NCI-H146 (cell line): ENCODE measurements around the gene POU6F2.
"Not testable (repeated sequence)": the region's sequence is repeated elsewhere in the genome, so short reads cannot be mapped to it uniquely, and the experiment has no call there.

Experiments used
- DNase-seq: peaks from one replicate; lab custom pipeline; 2025; lab: John Stamatoyannopoulos, UW

The POU6F2 gene

DNA sequence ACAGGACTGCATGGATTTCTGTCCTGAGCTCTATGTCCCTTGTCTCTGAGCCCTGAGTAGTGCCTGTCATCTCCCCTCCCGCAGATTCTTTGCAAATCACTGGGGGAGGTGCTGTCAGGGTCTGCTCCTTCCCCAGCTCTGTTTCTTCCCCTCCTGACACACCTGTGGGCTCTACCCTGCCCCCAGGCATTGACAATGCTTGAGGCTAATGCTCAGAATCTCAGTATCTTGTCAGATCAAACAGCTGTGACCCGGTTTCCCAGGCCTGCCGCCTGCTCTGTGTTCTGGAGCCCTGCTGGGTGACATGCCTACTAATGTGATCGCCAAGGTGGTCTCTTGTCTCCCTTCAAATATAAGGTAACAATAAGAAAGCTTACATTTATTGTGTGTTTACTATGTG is 209.0 kb downstream of the POU6F2 start:
- DNase-seq: no peak

DNA sequence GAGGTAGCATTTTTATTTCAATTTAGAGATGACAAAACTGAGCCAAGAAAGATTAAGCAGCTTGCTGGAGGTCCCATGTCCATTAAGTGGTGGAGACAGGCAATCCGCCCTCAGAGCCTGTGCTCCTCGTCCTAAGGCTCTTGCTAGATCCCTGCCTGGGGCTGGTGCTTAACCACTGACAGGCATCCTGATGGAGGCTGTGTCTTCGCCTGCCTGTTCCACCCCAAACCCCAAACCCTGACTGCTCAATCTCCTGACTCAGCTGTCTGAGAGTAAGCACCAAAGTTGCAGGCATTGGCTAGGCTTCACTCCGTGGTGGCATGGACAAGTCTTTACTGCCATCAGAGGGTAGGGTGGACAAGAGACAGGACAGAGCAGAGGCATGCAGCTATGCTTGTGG is 209.4 kb downstream of the POU6F2 start:
- DNase-seq: no peak

DNA sequence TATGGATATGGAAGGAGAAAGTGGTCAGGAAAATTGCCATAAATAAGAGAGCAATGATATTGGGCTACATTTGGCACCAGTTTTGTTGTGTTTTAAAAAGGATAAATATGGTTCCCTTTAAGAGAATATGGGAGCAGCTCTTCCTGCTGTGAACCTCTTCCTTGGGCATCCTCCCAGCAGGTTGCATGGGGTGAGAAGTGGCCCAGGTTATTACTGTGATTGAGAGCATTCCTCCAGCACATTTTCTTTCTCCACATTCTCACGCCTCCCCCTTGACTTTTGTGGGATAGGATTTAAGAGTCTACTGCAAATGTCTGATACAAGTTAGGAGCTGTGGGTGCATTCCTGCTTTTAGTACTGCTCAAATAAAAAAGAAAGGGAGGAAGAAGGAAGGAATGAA is 214.8 kb downstream of the POU6F2 start:
- DNase-seq: no peak

DNA sequence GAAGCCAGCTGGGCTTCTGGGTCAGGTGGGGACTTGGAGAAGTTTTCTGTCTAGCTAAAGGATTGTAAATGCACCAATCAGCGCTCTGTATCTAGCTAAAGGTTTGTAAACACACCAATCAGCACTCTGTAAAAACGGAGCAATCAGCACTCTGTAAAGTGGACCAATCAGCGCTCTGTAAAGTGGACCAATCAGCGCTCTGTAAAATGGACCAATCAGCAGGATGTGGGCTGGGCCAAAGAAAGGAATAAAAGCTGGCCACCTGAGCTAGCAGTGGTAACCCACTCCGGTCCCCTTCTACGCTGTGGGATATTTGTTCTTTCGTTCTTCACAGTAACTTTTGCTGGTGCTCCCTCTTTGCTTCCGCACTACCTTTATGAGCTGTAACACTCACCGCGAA is 216.7 kb downstream of the POU6F2 start:
- DNase-seq: not testable (repeated sequence)

DNA sequence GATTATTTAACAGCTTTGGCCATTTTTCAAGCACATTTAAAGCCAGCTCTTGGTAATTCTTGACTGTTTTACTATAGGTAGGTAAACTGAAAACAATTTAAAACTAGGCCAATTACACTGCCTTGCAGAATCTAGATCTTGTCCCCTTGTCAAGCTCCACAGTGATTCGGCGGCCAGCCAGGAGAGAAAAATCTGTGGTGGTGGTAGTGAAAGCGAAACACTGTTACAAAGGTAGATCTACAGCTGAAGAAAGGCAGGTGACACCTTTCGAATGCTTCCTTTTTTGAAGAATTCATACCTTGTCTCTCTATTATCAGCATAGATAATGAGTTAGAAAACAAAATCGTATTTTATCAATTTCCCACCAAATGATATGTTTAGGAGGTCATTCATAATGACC is 218.3 kb downstream of the POU6F2 start:
- no peak for DNase-seq

DNA sequence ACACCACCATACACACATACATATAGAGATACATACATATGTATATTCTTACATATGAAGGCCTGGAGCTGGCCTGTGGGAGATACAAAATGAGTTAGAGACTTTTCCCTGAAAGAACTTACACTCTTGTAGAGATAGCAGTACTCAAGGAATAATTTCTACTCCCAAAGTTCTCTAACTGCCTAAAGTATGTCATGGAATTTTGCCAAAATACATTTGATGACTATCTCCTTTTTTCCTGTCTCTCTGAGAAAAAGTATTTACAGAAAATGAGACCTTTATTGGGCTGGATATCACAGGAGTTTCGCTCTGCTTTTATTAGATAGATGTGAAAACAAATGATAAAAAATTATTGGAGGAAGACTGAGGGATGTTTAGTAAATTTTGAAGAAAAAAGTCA is 220.1 kb downstream of the POU6F2 start:
- no peak for DNase-seq

DNA sequence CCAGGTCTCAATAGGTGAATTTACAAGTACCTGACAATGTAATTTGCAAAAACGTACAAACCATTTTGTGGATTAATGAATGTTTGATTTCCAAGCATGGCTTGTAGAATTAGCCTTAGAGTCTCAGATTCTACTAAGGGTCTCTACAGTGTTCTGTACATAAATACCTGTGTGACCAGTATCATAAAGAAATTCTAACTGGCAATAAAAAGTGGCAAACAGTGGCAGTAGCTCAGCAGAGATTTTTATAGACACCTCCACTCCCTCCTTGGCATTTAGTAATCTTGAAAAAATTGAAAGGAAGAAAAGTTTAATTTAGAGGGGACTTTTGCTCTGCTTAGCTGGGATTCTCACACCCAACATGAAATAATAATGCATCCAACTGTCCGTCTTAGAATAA is 220.8 kb downstream of the POU6F2 start:
- DNase-seq: no peak

DNA sequence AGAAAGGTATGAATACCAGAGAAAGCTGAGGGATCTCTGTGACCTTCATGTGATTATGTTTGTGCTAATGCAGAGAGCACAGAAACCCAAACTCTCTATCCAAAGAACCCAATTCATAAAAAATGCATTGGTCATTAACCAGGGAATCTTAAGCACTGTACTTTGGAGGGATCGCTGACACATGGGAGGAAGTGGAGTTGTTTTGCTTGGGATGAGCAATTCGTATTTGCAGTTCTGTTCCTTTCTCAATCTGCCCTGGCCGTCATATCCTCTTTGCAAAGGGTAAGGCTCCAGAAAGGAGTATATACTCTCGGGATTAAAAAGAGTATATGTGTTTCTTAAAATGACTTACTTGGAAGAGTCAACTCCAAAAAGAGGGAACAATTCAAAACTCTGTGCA is 221.3 kb downstream of the POU6F2 start:
- DNase-seq: no peak

DNA sequence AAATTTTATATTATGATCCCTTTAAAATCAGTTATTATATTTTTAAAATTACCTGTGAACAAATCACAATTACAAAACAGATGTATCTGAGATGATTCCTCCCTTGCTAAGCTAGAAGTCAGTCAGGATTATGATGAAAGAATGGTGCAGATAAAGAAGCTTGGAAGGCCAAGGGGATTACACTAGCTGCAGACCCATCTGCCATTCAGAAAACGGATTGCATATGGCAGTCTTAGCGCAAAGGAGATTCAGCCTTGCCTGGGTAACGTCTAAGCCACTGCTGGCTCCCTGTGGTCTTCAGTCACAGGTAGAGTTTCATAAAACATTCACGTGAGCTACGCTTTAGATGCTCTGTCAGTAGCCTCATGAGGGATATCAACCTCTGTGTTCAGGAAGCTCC is 222.2 kb downstream of the POU6F2 start:
- DNase-seq: no peak

DNA sequence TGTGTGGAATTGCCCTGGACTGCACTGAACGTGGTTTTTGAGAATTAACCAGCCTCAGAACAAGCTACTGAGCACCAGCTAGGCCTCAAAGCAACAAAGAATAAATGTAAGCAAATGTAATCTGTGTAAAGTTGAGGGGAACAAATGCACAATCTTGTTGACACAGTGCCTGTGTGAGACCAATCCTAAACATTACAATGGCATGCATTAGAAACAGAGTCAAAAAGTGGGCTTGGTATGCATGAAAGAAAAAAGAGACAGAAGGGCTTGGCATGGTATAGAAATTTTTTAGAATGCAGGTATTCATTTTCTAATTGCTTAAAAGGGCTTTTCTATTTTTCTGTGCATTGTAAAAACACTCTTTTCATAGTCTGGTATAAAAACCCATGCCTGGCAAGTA is 224.3 kb downstream of the POU6F2 start:
- no peak for DNase-seq

DNA sequence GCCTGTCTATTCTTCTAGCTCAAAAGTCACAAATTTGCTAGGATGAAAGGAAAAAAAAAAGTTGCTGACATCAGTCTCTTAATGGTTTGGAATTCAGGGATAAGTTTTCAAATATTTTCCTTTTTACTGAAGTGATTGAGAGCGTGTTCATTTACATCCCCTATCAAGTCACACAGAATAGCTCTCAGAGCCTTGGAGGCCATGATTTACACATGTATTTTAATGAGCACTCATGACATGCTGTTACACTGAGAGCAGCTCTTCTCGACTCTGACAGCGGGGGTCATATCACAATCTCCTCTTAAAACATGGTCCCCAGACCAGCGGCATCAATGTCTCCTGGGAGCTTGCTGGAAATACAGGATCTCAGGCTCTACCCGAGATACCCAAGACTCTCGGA is 232.7 kb downstream of the POU6F2 start:
- DNase-seq: no peak

DNA sequence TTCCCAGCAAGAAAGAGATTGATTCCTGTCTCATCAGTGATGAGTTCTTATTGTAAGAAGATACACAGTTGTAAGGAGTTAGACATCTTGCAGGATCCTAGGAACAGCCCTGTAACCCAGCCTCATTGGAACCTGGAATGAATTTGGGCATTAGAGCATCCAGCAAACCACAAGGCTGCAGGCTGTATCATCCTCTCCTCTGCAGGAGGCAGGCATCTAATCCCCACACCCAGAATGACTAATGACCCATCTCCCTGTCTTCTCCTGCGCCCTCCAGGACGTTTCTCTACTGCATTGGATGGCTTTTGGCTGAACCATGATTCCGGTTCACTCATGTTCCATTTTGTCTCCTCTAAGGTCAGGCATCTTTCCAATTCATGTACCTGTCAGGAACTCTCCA is 233.9 kb downstream of the POU6F2 start:
- no peak for DNase-seq

DNA sequence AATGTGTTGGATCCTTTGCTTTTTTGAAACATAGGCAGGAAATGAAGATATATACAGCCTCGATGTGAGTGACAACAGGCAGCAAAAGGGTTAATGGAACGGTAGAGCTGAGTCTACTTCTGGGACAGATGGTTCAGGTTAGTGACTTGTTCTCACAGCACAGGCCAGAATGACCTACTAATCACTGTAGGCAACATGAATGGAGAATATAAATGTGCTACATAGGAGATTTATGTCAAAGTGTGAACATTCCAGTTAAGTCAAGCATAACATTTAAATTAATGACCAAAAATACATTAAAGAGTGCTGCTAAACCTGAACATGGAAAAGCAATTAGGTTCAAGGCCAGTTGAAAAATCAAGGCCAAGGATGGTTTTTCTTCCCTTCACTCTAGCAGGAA is 235.2 kb downstream of the POU6F2 start:
- no peak for DNase-seq

DNA sequence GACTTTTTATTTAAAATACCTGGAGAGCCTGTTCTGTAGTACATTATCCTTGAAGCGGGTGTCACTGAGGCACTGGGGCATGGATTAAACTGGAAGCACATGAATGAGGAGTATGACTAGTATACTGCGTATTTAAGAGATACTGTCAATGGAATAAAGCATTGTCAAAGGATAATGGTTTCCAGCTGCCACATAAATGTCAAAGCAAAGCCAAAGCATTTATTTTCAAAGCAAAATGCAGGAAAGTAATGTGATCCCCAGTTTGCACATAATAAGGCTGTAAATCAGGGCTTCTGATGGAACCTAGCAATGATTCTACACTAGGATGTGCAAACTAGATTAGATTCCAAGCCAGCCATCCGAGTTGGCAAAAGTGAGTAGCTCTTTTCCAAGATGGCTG is 240.1 kb downstream of the POU6F2 start:
- DNase-seq: peak; percentile 63

DNA sequence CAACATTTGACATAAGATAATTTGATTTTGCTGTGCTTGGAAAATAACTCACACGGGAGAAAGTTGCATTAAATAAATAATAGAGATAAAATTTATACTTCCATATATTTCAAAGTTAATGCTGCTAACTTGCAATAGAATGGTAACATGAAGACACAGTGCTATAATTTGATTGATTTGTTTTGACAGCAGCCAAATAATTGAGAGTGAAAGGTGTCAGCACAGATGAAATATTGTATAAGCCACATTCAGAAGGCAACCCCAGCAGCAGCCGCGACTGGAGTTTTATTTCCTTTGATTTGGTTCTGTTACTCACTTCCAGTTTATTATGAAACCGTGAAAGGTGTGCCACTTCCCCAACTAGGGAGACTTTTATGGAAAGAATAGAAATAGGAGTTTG is 242.2 kb downstream of the POU6F2 start:
- DNase-seq: no peak

DNA sequence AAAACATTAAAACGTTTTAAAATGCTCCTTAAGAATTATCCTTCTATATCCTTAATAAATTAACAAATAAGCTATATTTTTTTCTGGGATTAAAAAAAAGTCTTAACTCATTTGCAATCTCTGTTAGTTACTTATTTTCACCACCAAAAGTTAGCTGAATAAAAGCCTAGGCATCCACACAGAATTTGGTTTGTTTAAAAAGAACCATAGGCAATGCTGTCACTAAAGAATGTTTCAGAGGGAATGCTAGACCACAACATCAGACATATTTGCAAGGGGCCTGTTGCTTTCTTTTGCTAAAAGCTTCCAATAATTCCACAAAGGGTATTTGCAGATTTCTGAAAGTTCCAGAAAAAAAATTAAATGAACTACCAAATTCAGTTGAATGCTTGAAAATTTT is 244.2 kb downstream of the POU6F2 start:
- no peak for DNase-seq

DNA sequence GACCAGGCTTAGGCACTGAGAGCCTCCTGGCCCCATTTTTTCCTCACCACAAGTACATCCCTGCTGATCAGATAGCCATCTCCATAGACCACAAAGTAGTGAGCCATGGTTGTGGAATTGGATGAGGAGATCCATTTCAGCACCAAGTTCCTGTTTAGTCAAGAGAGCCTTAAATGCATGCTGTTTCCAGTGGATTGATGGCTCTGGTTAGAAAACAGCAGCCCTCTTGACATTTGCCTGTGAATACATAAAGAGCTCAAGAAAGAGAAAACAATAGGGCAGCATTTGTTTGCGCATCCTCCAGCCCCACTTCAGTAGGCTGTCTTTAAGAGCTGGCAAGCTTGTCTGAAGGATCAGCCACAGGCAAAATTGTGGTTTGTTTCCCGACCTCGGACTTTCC is 251.2 kb downstream of the POU6F2 start:
- DNase-seq: no peak

DNA sequence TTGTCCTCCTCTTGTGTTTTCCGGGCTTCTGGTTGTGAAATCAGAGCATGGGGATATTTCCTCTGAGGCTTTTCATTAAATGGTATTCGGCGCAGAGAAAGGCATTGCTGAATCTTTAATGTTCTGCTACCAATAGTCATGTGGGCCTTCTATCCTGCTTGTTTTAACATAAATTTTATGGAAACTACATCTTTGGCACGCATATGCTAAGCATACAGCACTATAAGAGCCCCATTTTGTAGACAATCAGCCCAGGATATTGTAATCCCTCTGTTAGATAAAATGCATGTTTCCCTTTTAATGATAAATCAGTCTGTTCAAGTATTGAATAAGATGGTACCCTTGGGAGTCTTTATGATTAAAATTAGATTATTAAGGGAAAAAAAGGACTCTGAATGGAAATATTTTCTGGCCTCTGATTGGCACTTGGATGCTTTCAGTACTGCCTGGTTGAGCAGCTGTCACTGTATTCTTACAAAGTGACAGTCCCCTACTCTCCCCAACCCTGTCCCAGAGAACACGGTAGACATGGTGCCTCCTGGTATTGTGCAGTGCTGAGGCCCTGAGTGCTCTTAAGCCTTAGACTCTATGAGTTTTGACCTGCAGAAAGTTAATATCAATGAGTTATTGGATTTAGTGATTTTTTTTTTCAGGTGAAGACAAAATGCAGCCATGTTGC is 256.3 kb downstream of the POU6F2 start:
- no peak for DNase-seq

DNA sequence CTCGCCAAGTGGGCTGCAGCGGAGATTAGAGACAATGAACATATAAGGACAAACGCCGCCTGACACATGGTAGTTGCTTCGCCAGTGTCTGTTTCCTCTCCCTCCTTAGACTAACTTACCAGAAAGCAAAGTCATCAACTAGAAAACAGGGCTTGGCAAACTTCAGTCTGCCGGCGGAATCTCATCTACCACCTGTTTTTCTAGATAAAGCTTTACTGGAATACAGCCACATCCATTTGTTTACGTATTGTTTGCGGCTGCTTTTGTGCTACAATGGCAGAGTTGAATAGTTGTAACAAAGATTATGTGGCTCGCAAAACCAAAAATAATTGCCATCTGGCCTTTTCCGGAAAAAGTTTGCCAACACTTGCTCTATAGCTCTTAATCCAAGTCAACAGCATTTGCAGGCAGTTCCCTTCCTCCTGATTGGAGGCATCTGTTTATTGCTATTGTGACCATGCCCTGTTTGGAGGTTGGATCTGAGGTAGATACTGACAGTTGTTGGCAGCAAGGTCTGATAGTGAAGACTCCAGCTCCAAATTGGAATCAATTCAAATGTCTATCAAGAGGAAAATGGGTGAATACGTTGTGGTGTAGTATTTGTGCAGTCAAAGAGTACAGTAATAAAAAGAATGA is 260.6 kb downstream of the POU6F2 start:
- DNase-seq: no peak

DNA sequence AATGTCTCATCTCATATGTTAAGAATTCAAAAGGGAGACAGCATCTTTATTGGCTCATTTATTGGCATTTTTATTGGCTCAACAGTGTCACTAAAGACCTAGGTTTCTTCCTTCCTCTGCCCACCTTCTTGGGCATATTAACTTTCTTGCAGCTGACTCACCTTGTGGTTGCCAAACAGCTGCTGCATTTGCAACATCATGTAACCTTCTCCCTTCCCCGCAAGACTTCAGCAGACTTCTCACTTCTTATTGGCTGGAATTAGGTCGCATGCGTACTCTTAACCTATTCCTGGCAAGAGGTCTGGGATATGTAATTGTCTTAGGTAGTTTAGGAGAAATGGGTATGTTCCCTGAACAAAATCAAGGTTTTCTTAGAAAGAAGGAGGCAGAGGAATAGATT is 263.2 kb downstream of the POU6F2 start:
- DNase-seq: no peak

DNA sequence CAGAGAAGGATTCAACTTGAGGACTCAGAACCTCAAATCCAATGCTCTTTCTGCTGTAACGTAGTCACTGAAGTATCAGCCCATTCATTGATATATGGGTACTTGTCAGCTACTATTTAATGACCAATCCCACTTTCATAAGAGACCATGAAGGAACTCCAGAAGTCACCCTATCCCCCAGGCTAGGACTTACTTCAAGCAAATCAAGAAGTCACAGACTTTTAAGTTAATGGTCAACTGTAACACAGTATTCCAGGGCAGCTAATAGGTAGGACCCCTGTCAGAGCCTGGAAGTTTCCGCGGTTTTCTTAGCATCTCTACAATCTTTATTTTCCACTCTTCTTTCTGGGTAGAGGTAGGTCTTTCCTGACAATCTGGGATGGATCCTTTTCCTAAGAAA is 269.9 kb downstream of the POU6F2 start:
- no peak for DNase-seq

DNA sequence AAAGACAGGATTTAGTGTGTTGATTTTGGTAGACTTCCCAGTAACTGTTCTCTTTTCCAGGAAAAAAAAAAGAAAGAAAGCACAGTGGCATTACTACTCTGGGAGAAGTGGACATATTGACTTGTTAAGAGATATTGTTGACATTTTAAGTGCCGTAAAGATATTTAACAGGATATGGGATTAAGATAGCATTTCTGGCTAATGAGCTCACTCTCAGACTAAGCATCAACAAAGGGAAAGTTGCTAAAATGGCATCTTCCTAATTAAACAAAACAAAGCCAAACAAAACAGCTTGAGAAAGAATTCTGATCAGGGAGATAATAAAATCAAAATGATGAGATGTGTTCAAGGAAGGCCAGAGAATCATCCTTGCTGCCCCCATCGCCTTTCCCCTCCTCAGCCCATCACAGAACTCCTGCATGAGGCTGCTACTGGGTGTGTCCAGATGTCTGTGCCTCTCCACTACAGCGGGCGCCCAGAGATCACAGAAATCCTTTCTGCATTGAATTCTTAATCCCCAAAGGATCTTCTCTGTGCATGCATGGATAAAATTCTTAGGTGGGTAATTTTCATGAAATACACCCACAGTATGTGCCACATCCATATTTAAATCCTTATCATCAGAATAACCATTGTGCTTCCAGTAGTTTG is 270.5 kb downstream of the POU6F2 start:
- peak; percentile 12 for DNase-seq

DNA sequence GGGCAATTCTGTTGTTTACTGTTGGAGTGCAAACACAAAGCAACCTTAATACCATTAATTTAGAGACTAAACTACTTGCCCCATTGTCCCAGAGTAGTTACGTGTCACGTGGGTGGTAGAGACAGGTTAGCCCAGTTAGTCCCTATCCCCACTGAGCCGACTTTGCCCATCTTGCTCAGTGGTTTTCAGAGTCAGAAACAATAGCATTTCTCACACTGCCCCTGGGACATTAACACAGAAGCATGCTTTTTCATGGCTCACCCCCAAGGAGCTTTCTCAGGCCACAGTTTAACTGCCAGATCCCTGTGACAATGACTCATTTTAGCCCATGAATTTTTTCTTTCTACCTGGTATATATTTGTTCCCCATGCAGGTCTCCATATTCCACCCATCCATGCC is 271.0 kb downstream of the POU6F2 start:
- DNase-seq: no peak
